GM18951 (cell line): ENCODE results near the gene EIF5AL1.
"Not testable (repeated sequence)": the region's sequence is repeated elsewhere in the genome, so short reads cannot be mapped to it uniquely, and the experiment has no call there.

ENCODE experiments used
- POLR2A ChIP-seq: IDR thresholded peaks from 4 replicates; pipeline ENCODE4 v1.6.1; 2011; ENCODE audit warnings: mild to moderate bottlenecking; ENCODE audit not compliant: insufficient read length, insufficient read depth; ENCODE audit errors: extremely low read depth
- in situ Hi-C: fragments of 300-500 bp; cut with MboI; formaldehyde crosslinking; loops from one replicate; pipeline ENCODE4 v1.12.0; 2022; ENCODE audit warnings: low sequenced_read_pairs, mixed read lengths, inconsistent platforms; ENCODE audit not compliant: unreplicated experiment

Gene EIF5AL1

GRCh38 chr10:79511891-79512583 is at the start of gene EIF5AL1:
EIF5AL1 (plus strand) TSS chr10:79512533; CDS start chr10:79512650, 117 bp downstream.
- in situ Hi-C loops: not testable (repeated sequence)

GRCh38 chr10:79463578-79464496 is 48.5 kb upstream of the EIF5AL1 start:
- in situ Hi-C loops: loop anchor here (10.0 kb wide), 1 partner anchor 69 kb away; no protein-coding TSS in a partner anchor

GRCh38 chr10:79465341-79465740 is 47.0 kb upstream of the EIF5AL1 start:
- in situ Hi-C loops: loop anchor here (10.0 kb wide), 1 partner anchor 71 kb away; no protein-coding TSS in a partner anchor
- TF ChIP-seq POLR2A: no peak

More at GRCh38 chr10:79463578-79464496, 48.5 kb upstream of the EIF5AL1 start:
- no peak for TF ChIP-seq POLR2A

GRCh38 chr10:79468015-79468560 is 44.2 kb upstream of the EIF5AL1 start:
- in situ Hi-C loops: loop anchor here (10.0 kb wide), 1 partner anchor 73 kb away; no protein-coding TSS in a partner anchor
- TF ChIP-seq POLR2A: no peak

GRCh38 chr10:79468841-79469585 is 43.3 kb upstream of the EIF5AL1 start:
- in situ Hi-C loops: loop anchor here (10.0 kb wide), 1 partner anchor 74 kb away; no protein-coding TSS in a partner anchor
- no peak for TF ChIP-seq POLR2A

GRCh38 chr10:79470096-79470495 is 42.2 kb upstream of the EIF5AL1 start:
- no peak for TF ChIP-seq POLR2A
- in situ Hi-C loops: no loop called here

GRCh38 chr10:79471776-79472175 is 40.6 kb upstream of the EIF5AL1 start:
- in situ Hi-C loops: no loop called here
- TF ChIP-seq POLR2A: no peak

- TF ChIP-seq POLR2A: no peak
- in situ Hi-C loops: no loop called here
Observed at GRCh38 chr10:79472449-79472848, 39.9 kb upstream of the EIF5AL1 start.

- TF ChIP-seq POLR2A: no peak
- in situ Hi-C loops: no loop called here
Observed at GRCh38 chr10:79472951-79473350, 39.4 kb upstream of the EIF5AL1 start.

- in situ Hi-C loops: no loop called here
- TF ChIP-seq POLR2A: no peak
Observed at GRCh38 chr10:79473496-79474095, 38.7 kb upstream of the EIF5AL1 start.

- TF ChIP-seq POLR2A: no peak
- in situ Hi-C loops: no loop called here
Observed at GRCh38 chr10:79475119-79475653, 37.1 kb upstream of the EIF5AL1 start.

GRCh38 chr10:79475877-79476276 is 36.5 kb upstream of the EIF5AL1 start:
- in situ Hi-C loops: no loop called here
- no peak for TF ChIP-seq POLR2A
